Erythroblast (primary cell): ENCODE data around the gene IGFL4.

Experiments
- GATA1 ChIP-seq: IDR thresholded peaks from 2 replicates; pipeline ENCODE4 v1.6.1; 2011; ENCODE audit warnings: low read depth, mild to moderate bottlenecking, control low read depth, low read length, moderate library complexity
- POLR2A ChIP-seq: IDR thresholded peaks from 2 replicates; pipeline ENCODE4 v1.6.1; 2011; ENCODE audit warnings: mild to moderate bottlenecking, low read length

DNA sequence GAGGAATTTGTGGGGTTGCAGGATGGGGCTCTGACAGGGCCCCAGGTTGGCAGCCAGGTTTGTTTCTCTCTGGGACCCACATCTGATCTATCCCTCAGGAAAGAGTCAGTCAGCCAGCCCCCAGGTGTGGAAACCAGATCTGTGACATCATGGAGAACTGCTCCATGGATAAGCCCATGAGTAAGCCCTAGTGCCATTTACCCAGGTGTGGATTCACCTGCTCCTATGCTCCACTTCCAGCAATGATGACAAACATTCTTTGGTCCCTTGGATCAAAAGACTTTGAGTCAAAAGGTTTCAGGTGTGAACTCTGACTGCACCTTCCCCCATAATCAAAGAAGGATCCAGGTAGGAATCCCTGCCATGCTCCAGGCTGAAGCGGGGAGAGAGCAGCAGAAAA, 26.9 kb upstream of the IGFL4 start:
- TF ChIP-seq POLR2A (no peak), GATA1 (no peak)
